GM19328 (cell line): Measurements from ENCODE around the gene LRRC23.

ENCODE experiments used
- ATAC-seq: cut with Tn5 transposase; IDR thresholded peaks from one replicate; pipeline ENCODE4 v1.9.1; 2021; ENCODE audit warnings: mild to moderate bottlenecking, moderate library complexity; ENCODE audit not compliant: unreplicated experiment

LRRC23 gene

DNA sequence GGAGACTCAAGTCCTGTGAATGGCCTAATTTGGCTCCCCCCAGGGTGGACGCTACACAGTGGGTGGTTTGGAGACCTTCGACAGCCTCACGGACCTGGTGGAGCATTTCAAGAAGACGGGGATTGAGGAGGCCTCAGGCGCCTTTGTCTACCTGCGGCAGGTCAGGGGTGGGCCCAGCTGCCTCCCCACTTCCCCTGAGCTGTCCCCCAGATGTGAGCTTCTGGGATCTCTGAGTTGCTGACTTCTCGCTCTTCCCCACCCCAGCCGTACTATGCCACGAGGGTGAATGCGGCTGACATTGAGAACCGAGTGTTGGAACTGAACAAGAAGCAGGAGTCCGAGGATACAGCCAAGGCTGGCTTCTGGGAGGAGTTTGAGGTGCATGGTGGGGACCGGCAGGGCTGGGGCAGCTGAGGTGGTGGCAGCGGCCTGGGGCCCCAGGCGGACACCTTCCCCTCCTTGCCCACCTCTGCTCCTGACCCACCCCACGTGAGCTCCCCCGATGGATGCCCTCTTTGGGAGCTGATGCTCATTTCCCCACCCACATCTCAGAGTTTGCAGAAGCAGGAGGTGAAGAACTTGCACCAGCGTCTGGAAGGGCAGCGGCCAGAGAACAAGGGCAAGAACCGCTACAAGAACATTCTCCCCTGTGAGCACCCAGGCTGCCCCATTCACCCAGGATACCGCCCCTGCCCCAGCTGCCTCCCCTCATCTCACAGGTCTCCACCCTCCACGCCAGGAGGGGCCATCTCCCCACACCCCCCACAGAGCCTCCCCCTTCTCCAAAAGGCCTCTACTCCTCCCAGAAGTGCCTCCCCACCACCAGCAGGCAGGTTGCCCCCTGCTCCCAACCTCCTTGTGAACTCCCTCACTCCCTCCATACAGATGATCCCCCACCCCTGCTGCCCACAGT, 50.7 kb downstream of the LRRC23 start:
- no peak for ATAC-seq

DNA sequence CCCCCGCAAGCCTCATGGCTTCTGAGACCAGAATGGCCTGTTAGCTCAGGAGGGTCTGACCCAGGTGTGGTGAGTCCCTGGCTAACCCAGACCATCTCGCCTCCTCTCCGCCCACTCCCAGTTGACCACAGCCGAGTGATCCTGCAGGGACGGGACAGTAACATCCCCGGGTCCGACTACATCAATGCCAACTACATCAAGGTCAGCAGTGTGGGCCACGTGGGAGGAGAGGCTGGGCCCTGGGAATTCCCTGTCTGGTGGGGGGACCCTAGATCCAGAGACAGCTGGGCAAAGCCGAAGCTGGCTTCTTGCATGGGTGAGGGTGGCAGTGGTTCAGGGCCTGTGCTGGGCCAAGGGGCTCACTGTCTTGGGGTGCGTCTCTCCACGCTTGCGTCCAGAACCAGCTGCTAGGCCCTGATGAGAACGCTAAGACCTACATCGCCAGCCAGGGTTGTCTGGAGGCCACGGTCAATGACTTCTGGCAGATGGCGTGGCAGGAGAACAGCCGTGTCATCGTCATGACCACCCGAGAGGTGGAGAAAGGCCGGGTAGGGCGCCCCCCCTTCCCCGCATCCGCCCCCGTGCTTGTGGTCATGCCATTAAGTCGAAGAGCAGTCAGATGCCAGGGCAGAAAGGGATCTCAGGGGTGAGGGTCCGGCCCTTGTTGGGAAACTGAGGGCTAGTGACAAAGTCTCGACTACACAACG, 51.6 kb downstream of the LRRC23 start:
- ATAC-seq: no peak

DNA sequence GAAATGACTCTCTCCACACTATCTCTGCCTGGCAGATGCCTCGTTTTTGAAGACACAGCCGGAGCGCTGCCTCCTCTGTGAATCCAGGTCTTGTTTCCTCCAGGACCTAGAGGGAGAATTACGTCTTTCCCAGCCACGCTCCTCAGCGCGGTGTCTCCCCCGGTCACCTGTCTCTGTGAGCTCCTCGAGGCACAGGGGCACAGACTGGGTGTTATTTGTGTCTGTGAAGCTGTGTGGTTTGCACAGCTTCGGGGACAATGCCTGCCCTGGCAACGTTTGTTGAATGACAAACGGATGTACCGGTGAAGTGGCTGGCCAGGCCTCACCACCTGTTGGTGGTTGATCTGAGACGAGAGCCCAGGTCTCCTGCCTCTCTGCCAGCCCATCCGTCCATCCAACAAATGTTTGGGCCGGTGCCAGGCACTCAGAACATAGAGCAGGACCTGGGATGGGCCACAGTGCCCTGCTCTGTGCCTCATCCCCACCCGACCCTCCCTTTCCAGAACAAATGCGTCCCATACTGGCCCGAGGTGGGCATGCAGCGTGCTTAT, 52.6 kb downstream of the LRRC23 start:
- ATAC-seq: no peak

DNA sequence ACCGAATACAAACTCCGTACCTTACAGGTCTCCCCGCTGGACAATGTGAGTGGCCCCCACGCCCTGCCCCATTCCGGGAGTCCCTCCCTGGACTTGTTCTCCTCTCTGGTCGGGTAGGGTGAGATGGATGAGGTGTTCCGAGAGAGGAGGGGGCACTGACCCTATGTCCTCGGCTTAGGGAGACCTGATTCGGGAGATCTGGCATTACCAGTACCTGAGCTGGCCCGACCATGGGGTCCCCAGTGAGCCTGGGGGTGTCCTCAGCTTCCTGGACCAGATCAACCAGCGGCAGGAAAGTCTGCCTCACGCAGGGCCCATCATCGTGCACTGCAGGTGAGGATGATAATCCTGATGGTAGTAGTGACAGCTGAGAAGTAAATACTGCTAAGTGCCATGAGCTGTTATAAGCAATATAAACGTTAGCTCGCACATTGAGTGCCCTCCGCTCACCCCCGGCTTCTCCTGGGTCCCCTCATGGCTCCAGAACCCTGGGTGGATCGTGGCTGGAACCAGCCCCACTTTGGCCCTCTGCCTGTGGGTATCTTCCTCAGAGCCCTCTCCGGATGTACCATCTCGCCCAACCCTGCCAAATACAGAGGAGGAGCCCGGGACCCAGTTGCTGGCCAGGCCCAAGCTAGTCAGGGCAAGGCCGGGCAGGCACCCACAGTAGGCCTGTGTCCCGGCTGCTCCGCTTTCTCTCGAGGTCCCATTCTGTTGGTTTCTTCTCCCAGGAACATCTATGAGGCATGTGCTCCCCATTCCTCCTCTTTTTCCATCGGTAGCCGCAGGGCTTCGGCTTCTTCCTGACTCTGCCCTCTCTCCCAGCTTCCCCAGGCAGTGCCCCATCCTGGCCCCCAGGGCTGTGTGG, 53.4 kb downstream of the LRRC23 start:
- ATAC-seq: no peak

DNA sequence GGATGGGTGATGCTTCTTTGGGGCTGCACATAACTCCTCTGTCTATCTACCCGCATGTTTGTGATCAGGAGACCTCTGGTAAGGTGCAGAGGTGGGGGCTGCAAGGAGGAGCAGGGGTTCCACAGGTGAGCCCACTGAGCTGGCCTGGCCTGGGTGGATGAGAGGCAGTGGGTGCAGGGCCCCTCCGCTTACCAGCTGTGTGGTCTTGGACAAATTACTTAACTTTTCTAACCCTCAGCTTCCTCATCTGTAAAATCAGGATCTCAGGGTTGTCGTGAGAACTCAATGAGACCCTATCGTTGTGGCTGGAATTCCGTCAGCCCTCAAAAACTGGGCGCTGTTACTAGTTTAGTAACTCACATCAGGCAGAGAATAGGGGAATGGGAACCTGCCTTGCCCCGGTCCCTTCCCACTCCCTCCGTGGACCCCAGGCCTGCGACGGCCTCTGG, 54.0 kb downstream of the LRRC23 start:
- ATAC-seq: no peak

DNA sequence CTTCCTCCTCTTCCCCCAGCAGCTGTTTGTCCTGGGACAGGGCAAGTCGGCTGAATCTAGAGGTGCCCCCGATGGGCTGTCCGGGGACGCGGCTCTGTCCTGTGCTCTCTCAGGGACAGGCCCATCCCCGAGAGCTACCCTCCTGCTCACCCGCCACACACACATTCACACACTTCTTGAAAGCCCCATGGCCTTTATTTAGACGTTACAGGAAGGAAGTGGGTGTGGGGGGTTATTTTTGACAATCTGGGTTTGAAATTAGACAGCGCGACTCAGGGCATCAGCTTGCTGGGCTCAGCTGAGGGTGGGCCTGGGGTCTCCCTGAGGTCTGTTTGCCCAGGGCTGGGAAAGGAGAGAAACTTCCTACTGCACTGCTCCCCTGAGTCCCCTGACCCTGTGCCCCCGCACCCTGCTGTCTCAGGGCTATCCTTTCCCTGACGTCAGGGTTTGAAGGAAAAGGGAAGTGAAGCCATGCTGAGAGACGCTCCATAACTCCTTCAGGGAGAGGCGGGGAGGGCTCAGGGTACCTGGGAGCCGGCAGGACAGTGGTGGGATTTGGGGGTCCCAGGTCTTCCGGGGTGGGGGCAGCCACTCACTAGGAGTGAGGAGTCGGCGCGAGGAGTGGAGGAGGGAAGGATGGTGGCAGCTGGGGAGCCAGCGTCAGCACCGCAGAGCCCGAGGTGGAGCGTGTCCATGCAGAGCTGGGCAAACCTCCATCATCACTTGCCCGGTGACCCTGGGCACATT, 54.6 kb downstream of the LRRC23 start:
- peak; percentile 43 for ATAC-seq

DNA sequence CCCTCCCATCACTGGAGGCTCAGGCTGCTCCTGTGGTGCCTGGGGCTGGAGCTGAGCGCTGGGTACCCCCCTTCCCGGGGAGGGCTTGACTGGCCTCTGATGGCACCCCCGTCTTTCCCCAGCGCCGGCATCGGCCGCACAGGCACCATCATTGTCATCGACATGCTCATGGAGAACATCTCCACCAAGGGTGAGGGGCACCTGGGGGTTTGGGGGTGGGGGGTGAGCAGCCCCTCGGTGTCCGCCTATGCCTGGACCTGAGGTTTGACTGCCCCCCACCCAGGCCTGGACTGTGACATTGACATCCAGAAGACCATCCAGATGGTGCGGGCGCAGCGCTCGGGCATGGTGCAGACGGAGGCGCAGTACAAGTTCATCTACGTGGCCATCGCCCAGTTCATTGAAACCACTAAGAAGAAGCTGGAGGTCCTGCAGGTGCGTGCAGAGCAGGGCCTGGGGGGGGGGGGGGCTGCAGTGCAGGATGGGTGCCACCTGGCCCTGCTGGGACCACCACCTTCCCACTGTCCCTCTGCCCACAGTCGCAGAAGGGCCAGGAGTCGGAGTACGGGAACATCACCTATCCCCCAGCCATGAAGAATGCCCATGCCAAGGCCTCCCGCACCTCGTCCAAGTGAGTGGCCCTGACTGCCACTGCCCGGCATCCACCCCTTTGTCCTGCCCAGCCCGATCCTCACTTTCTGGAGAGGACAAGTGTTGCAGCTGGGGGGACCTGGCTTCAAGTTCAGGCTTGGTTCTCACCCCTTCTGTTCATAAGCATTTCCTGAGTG, 55.4 kb downstream of the LRRC23 start:
- no peak for ATAC-seq

DNA sequence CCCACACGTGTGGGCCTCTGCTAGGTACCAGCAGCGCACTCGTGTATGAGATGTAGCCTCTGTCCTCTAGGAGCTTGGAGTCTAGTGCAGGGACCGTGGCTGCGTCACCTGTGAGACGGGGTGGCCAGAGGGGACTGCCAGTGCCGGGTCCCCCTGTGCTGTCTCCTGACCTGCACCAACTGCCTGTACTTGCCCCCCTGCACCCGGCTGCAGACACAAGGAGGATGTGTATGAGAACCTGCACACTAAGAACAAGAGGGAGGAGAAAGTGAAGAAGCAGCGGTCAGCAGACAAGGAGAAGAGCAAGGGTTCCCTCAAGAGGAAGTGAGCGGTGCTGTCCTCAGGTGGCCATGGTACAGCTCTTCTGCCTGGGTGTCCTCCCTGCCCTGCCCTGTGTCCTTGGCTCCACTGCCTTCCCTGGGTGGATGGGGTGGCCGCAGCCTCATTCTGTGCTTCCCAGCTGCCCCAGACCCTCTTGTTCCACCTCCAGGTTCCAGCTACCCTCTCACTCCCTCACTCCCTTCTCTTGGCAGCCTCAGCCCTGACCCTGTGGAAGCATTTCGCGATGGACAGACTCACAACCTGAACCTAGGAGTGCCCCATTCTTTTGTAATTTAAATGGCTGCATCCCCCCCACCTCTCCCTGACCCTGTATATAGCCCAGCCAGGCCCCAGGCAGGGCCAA, 56.1 kb downstream of the LRRC23 start:
- ATAC-seq: no peak

DNA sequence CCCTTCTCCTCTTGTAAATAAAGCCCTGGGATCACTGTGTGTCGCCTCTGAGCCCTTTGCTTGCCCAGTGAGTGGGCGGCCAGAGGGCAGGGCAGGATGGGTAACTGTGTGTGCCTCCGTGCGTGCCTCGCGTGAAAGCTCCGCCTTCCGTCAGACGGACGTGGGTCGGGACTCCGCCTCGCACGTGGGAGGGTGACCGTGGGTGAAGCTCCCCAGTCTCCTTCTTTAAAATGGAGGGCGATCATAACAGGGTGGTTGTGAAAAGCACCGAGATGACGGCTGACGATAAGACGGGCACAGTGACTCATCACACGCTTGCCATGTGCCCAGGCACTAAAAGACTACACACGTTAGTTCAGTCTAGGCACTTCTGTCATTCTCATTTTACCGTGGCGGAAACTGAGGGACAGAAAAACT, 56.7 kb downstream of the LRRC23 start:
- ATAC-seq: no peak

DNA sequence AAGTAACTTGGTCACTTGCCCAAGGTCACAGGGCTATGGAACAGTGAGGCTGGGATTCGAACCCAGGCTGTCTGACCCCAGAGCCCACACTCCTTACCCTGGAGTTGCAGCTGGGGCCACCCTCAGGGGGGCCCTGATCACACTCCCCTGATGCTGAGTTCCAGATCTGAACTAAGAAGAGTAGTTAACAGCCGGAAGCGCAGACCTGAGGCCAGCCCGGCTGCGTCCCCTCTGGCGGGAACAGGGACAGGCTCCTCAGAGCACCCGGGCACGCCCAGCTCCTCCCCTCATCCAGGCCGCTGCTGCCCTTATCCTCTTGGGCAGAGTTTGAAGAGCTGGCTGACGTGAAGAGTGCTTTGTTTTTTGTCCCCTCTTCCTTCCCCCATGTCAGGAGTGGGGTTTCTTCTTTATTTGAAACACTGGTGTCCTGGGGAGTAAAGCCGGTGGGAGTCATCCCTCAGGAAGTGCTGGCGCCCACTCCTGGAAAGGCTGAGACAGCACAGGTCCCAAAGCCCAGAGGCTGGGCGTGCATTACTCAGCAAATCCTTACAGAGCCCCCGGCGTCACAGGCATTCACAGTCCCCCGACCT, 57.2 kb downstream of the LRRC23 start:
- no peak for ATAC-seq

DNA sequence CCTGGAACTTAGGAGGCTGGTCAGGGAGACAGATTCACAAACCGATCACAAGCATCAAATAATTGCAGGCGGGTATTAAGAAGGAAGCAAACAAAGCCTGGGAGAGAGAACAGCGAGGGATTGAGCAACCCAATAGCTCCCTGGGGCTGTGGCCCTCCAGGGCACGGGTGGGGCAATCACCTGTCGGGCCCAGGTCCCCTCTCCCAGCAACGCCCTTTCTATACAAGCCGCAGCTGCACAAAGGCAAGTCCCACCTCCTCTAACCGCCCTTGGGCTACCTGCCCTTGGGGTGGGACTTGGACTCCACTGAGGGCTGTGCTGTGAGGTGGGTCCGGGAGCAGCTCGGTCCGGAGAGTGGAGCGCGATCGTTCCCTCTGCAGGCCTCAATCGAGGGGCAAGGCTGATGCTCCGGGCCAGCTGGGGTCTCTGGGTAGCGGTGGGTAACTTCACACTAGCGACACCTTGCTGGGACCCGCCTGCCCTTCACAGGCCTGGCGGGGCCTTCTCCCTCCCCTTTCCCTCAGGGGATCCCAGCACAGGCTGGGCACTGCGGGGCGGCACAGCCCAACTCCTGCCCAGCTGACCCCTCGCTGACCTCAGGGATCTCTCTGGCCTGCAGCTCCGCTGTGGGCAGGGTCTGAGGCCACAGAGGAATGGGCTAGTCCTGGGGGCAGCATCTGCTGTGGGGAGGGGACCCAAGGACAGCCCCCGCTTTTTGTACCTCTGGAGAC, 57.8 kb downstream of the LRRC23 start:
- ATAC-seq: no peak

DNA sequence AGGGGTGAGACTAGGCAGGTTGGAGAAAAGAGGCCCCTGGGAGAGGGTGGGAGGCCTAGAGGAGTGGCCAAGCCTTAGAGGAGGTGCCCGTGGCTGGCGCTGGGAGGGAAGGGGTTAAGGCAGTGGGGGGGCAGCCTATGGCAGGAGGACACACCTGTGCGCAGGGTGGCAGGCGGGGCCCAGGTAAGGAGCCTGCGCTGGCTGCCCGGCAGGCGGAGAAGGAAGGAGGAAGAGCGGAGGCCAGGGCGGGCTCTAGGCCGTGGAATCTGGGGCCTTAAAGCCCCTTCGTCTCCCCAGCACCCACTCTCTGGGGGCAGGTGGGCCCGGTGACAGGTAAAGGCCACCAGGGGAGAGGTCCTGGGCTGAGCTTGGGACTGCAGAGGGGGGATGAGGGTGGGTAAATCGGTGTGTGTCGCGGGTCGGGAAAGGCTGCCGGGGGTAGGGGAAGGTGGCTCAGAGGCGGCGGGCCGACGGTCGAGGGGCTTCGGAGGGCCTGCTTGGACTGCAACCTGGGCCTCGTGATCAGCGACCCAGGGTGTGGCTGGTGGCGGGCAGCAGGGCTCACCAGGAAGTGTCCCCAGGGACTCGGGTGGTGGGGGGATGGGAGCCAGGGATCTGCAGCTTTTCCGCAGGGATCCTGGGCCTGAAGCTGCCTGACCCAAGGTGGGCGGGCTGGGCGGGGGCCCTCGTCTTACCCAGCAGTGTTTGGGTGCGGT, 58.6 kb downstream of the LRRC23 start:
- no peak for ATAC-seq
